HG03108 (cell line): ENCODE measurements around the gene TMEM204.

Source experiments
- ATAC-seq: cut with Tn5 transposase; IDR thresholded peaks from one replicate; pipeline ENCODE4 v1.9.1; 2021; ENCODE audit warnings: moderate library complexity; ENCODE audit not compliant: unreplicated experiment

Gene TMEM204

DNA sequence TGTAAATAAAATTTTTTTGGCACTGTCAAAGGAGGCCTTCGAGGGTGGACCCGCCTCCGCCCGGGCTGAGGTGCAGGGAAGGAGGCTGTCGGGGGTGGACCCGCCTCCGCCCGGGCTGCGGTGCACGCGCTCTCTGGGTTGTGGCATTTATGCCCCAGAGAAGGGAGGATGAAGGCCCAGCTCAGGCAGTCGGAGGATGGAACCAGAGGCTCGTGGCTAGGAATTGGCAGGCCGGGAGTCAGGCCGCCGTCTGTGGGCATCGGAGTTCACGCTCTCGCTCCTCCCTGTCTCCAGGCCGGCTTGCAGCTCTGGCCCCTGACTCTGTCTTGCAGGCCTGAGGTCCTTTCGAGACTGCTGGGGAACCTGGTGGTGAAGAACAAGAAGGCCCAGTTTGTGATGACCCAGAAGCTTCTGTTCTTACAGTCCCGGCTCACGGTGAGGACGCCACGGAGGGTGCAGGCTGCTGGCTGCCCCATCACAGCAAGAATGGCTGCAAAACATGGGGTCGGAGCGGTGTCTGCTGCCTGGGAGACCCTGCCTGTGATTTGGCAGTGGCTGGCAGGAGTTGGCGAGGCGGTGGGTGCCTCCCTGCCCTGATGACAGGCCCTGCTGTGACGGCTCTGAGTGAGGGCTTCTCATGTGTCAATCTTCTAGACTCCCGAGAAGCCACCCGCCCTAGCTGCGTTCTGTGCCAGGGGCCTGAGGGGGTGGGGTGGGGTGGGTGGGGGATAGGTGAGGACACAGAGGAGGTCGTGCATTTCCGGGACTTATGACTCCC, 34.4 kb upstream of the TMEM204 start:
- ATAC-seq = no peak

DNA sequence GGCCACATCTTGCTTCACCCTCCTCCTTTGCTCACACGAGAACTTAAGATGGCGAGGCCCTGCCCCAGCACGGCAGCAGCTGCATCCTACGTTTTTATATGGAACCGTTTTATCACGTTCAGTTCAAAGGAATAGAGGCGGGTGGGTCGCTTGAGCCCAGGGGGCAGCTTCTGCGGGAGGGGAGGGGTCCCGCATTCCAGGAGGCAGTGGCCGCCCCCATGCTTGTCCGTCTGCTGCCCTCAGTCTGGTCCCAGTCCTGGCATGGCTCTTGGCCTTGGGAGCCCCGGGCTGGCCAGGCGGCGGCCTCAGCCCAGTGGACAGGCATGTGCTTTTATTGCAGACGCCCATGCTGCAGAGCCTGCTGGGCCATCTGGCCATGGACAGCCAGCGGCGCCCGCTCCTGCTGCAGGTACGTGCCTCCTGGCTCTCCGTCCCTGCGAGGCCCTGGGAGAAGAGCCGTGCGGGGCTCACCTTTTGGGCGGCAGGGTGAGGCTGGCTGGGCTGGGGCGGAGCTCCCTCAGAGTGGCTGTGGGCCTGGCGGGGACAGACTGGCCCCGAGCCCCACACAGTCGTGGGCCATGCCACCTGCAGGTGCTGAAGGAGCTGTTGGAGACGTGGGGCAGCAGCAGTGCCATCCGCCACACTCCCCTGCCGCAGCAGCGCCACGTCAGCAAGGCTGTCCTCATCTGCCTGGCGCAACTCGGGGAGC, 33.6 kb upstream of the TMEM204 start:
- no peak for ATAC-seq

DNA sequence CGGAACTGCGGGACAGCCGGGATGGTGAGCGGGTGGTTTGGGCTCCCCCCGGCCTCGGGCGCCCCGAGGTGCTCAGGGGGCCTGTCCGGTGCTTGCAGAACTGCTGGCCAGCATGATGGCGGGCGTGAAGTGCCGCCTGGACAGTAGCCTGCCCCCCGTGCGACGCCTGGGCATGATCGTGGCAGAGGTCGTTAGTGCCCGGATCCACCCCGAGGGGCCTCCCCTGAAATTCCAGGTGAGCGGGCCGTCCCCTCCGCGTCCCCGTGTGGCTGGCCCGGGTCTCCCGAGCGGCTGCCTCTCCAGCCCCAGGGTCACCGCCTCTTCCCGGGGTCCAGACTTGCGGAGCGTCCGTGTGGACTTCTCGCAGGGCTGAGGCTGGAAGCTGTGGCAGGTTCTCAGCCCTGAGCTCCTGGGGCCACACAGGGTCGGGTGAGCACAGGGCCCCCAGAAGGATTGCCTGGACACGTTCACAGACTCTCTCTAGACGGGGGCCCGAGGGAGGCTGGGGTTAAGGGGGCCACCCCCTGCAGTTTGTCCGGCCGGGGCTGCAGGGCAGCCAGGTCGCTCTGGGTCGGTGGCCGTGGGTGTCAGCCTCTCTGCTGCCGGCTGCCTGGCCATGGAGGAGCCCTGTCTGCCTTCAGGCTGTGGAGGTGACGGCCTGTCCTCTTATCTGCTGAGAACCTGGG, 32.9 kb upstream of the TMEM204 start:
- no peak for ATAC-seq

DNA sequence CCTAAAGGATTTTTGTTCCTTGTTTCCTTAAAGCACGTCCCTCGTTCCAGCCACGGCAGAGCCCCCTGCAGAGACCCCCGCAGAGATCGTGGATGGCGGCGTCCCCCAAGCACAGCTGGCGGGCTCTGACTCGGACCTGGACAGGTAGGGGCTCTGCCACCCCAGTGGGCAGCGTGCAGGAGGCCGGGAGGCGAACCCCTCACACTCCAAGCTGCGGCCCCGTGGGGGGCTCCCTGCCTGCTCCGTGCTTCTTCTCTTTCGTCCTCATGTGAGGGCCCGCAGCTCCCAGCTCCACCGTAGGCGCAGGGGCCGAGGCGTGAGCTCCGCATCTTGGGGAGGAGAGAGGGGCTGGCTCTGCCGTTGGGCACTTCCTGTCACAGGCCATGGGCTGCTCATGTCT, 31.8 kb upstream of the TMEM204 start:
- ATAC-seq = no peak

DNA sequence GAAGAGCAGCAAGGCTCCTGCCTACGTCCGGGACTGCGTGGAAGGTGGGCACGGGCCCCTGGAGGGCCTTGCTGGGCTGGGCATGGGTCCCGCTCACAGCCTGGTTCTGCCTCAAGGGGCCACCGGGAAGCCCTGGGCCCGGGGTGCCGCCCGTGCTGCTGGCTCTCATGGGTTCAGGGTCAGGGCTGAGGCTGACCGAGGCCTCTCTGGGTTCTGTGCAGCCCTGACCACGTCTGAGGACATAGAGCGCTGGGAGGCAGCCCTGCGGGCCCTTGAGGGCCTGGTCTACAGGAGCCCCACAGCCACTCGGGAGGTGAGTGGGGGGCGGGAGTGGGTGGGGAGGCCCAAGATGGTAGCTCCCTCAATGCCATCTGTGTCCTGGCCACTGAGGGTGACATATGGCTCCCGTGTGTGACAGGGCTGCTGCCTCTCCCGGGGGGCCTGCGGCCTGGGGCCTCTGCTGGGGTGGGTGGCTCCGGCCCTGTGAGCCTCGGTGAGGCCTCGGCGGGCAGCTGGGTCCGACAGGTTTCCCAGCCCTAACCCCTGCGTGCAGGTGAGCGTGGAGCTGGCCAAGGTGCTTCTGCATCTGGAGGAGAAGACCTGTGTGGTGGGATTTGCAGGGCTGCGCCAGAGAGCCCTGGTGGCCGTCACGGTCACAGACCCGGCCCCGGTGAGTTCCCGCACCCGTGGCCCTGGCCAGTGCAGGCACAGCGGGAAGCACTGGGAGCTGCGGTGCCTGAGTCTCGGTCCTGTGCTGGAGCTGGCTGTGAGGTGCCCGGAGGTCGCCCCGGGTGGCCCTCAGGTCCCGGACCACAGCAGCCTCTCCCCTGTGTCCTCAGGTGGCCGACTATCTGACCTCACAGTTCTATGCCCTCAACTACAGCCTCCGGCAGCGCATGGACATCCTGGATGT, 31.1 kb upstream of the TMEM204 start:
- no peak for ATAC-seq

DNA sequence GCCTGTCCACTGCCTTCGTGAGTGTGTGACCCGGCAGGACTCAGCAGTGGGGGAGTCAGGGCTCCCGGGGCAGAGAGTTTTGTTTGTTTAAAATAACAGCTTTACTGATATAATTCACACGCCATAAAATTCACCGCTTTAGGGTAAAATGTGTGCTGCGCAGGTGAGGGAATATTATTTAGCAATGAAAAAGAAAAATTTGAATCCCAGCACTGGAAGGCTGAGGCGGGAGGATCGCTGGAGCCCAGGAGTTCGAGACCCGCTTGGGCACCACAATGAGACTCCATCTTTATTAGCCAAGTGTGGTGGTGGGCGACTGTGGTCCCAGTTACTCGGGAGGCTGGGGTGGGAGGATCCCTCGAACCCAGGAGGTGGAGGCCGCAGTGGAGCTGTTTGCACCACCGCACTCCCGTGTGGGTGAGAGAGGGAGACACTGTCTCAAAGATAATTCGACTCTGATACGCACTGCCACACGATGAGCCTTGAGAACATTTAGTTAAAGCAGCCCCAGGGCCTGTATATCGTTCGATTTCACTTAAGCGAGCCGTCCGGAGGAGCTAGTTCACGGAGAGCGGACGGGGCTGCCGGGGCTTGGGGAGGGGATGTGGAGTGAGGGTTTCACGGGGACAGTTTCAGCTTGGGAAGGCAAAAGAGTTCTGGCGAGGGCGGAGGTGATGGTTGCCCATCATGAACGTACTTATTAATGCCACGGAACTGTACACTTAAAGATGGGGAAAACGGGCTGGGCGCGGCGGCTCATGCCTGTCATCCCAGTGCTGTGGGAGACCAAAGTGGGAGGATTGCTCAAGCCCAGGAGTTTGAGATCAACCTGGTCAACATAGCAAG, 30.1 kb upstream of the TMEM204 start:
- ATAC-seq = no peak

DNA sequence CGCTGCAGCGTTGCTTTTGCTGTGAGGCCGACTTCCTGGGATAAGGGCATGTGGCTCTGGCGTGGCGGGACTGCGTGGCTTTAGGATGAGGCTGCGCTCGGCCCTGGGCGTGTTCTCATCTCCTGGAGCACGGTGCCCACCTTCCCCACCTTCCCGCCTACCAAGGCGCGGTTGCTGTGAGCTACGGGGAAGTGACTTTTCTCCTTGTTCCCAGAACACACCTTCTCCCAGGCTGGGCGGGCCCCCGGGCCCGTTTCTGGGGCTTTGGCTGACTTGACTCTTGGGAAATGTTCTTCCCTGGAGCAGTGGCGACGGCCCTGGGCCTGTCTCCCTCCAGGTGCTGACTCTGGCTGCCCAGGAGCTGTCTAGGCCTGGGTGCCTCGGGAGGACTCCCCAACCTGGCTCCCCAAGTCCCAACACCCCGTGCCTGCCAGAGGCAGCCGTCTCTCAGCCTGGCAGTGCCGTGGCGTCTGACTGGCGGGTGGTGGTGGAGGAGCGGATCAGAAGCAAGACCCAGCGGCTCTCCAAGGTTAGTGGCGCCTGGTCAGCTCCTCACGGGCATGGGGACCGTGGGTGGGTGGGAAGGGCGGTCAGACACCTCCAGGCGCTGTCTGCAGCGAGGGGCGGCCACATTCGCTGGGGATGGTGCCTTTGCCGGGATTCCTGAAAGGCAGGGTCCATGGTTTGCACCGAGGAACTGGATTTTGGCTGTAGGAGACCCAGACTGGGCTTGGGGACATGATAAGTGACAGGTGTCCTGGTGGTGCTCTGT, 28.2 kb upstream of the TMEM204 start:
- no peak for ATAC-seq

DNA sequence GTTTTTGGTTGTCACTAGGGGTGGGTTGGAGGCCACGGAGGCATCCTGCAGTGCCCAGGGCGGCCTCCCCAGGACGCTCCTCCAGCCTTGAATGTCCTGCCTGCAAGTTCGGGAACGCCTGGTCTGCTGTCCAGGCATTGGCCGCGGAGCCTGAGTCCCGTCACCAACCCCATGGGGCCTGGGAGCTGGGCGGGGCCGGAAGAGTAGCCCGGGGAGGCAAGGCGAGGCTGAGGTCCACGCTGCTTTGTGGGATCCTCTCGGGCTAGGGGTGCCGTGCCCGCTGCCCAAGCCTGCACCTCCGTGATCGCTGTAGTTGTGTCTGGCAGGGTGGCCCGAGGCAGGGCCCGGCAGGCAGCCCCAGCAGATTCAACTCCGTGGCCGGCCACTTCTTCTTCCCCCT, 27.6 kb upstream of the TMEM204 start:
- no peak for ATAC-seq

DNA sequence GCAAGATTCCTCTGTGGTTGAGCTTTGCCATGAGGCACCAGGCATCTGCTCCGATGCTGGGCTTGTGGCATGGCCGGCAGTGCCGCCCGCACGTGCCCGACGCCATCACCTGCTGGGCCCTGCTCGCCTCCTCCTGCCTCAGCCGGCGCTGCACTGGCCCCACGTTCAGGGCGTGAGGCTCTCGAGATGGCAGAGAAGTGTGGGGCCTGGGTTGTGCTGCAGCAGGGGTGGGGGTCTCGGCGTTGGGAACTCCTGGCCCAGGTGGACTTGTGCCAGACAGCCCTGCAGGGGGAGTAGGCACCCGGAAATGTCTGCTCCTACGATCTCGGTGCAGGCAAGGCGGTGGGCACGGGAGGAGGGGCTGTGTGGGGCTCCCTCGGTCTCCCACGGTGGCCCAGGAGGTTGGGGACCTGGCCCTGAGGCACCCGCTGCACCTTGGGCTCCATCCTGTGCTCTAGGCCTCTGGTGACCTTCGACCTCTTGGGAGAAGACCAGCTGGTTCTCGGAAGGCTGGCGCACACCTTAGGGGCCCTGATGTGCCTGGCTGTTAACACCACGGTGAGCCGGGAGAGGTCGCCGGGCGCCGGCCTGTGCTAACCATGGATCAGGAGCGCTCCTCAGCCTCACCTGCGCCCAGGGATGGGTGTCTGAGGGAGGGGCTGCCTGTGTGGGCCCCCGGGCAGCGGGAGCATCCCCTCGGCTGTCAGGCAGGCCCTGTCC, 26.8 kb upstream of the TMEM204 start:
- no peak for ATAC-seq

DNA sequence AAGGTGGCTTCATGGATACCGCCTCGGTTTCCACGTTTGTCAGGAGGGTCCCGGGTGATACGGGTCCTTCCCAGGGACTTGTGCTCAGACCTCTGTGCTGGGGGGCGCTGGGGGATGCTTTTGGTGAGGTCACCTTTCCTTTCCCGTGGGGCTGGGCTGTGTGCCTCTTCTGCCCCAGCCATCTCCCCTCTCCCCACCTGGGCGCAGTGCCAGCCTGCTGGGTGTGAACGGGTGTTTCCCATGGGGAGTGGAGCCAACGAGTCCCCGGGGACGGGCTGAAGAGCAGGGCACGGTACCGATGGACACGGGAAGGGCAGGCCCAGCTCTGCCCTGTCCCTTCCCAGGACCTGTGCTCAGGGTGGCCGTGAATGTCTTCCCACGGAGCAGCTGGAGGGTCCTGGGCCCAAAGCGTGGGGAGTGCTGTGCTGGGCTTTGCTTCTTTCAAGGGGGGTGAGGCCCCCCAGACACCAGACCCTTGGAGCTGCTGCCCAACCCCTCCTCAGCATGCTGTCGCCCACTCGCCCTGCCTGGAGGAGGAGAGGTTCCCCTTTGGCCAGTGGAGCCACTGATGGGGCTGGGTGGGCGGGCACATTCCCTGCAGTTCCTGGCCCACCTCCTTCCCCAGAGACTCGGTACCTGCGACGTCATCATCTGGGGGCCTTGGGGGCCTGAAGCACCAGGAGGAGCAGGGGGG, 24.8 kb upstream of the TMEM204 start:
- ATAC-seq = no peak

DNA sequence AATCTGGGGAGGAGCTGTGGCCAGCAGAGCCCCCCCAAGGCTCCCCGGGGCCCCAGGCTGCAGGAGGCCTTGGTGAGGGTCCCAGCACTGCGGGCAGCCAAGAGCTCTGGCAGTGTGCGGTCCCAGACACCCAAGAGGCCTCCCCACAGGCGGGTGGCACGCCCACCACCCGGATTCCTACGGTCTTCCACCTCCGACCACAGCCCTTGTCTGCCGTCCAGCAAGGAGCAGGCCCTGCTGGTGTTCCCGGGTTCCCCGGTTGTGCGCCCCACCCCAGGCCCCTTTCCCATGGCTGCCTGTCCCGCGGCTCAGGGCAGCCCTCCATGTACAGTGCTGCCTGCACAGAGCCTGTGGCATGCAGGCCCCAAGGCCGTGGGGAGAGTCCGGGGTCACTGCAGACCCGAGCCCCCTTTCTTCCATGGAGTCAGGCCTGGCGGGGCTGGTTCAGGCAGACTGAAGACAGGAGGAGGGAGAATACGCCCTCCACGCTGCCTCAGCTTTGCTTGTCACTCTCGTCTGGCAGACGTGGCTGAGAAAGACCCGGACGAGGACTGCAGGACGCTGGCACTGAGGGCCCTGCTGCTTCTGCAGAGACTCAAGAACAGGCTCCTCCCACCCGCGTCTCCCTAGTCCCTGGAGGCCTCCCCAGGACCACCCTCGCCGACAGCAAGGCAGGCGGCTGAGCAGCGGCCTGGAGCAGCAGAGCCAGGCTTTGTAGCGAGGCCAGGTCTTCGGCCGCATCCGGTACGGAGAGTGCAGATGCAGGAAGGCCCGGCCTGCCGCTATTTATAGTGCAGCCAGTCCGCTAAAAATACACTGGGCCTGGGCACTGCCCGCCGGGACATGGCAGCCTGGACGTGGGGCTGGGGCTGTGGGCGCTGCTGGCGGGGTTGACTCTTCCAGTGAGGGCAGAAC, 23.9 kb upstream of the TMEM204 start:
- ATAC-seq = no peak

DNA sequence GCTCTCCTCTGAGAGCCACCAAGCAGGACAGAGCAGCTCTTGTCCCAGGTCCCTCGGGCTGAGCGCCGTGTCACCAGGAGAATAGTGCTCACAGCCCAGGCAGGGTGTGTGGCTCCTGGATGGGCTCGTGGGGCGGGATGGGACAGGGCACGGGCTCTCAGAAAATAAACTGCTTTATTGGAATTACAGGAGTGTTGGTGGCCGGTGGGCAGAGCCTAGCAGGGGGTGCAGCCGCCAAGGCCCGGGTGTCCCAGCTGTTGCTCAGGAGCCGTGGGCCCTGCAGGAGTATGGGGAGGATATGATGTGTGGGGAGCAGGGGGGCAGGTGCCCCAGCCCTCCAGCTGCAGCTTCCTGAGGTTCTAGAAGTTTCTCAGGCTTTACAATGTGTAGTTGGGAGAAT, 23.2 kb upstream of the TMEM204 start:
- ATAC-seq = no peak

DNA sequence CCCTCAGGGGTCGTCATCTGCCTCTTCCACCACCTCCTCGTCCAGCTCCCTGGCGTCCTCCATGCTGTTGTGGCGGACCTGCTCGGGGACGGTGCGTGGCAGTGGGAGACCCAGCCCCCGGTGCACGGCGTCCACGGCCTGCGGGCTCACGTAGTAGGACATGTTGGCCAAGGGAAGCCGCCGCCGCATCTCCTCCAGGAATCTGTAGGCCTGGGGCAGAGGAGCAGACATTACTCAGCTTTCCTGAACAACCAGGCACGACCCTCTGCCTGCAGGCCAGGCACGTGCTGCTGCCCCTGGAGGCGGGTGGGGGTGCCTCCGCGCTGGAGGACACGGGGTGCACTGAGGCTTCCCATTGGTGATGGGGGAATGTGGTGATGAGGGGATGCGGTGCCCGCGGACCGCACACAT, 22.5 kb upstream of the TMEM204 start:
- ATAC-seq = no peak

DNA sequence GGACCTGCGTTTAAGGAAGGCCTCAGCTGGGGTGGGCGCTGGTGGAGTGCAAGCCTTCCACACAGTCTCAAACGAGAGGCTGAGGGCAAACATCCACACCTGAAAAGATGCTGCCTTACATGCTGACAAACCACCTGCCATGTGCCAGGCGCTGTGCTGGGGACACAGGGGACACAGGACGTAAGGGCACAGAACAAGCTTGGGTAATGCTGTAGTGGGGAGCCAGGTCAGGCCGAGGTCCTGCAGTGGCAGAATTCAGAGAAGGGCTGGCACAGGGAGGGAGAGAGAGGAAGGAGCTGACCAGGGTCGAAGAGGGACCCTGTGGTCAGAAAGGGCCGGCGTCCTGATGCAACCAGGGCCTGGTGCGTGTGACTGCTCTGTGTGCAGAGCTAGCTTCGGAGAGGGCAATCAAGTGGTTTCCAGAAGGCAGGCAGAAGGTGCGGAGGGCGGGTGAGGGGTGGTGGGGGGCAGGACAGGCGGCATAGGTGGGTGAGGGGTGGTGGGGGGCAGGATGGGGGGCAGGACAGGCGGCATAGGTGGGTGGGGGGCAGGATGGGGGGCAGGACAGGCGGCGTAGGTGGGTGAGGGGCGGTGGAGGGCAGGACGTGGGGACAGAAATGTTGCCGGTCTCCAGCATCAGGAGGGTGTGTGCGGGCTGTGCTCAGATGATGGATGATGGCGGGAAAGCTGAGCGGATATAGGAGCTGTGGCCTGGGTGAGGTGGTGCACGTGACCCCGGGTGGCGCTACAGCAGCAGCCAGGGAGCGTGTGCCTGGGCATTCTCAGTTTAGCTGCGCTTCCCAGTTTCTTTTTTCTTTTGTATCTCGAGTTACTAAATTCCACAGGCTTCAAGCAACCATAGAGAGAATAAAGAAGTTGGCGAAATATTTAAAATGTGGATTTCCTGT, 21.6 kb upstream of the TMEM204 start:
- no peak for ATAC-seq

DNA sequence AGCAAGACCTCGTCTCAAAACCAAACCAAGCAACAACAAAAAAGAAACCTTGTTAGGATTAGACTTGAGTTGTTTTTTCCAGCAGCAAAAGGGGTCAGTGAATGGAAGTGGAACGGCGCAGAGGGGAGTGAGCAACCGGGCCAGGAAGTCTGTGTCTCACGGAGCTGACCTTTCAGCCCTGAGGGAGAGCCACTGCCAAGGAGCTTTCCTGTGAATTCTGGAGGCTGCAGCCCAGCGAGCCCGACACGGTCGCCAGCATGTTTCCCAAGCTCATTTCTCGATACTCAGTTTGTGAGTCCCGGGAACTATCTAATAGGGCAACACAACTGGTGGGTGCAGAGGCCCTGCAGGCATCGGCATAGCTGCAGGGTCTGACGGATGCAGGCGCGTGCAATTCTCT, 20.7 kb upstream of the TMEM204 start:
- ATAC-seq = no peak

DNA sequence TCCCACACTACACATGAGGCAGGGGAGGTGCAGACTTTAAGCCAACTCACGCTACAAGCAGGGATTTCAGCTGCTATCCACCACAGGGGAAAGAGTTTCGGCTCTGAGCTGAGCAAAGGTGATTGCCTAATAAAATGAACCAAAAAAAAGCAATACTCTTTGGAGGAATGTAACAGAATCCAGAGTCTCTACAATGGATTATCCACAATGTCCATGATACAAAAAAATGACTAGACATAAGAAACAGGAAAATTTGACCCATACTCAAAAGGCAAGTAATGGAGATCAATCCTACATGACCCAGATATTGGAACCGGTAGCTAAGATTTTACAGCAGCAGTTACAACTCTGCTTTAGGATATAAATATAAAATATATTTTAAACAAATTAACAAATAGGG, 19.0 kb upstream of the TMEM204 start:
- ATAC-seq = no peak
